ENCODE results near the gene CABLES2.

DNA sequence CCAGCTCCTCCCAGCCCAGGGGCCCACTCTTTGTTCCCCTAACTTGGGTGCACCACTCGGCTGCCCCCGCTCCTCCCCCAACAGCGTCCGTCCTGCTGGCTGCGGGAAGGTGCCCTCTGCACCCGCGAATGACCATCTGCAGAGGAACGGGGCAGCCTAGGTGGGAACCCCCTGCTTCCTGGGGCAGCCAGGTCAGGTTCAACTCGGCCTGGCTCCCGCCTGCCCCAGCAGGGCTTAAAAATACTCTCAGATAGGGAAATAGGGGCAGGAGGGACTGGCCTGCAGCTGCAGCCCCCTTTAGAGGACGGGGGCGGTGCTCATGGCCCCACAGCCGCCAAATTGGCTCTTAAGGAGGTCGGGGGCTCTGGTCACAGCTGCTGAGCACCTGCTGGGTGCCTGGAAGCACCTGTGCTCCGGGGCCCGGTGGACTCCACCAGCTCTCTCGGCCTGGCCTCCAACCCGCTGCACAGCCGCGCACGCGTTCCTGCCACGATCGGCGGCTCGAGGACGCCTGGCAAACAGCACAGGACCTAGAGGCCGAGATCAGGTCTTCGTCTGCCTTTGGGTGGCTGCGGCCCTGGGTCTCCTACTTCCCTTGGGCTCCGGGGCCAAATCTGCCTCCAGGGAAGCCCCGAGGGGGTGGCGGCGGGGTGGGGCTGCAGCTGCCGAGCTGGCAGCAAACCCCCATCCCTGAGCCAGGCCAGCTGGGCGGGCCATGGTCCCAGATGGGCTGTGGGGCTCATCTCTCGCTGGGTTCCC is 39.3 kb downstream of the CABLES2 start:
- TF ChIP-seq, protein P1, sequence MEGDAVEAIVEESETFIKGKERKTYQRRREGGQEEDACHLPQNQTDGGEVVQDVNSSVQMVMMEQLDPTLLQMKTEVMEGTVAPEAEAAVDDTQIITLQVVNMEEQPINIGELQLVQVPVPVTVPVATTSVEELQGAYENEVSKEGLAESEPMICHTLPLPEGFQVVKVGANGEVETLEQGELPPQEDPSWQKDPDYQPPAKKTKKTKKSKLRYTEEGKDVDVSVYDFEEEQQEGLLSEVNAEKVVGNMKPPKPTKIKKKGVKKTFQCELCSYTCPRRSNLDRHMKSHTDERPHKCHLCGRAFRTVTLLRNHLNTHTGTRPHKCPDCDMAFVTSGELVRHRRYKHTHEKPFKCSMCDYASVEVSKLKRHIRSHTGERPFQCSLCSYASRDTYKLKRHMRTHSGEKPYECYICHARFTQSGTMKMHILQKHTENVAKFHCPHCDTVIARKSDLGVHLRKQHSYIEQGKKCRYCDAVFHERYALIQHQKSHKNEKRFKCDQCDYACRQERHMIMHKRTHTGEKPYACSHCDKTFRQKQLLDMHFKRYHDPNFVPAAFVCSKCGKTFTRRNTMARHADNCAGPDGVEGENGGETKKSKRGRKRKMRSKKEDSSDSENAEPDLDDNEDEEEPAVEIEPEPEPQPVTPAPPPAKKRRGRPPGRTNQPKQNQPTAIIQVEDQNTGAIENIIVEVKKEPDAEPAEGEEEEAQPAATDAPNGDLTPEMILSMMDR (conservative IDR thresholded peaks at IDR 0.05; ENCODE audit: low read depth, low read length), result no peak
- TF ChIP-seq CHD1 (IDR thresholded peaks at IDR 0.05; ENCODE audit: low read depth, low read length) (no peak), POLR2A (IDR thresholded peaks at IDR 0.05; ENCODE audit: low read depth, low read length) (no peak), CEBPB (IDR thresholded peaks at IDR 0.05; ENCODE audit: low read depth, low read length) (no peak), MXI1 (IDR thresholded peaks at IDR 0.05; ENCODE audit: borderline replicate concordance, low read depth, low read length) (no peak), RFX5 (IDR thresholded peaks at IDR 0.05; ENCODE audit: low read depth, low read length) (no peak), MAZ (IDR thresholded peaks at IDR 0.05; ENCODE audit: borderline replicate concordance, low read depth, low read length) (no peak), FOS (IDR thresholded peaks at IDR 0.05; ENCODE audit: low read depth, low read length) (no peak), RCOR1 (IDR thresholded peaks at IDR 0.05; ENCODE audit: insufficient replicate concordance, low read length) (no peak), MAFK (IDR thresholded peaks at IDR 0.05; ENCODE audit: low read depth, low read length) (no peak)
- TF ChIP-seq, protein P2, sequence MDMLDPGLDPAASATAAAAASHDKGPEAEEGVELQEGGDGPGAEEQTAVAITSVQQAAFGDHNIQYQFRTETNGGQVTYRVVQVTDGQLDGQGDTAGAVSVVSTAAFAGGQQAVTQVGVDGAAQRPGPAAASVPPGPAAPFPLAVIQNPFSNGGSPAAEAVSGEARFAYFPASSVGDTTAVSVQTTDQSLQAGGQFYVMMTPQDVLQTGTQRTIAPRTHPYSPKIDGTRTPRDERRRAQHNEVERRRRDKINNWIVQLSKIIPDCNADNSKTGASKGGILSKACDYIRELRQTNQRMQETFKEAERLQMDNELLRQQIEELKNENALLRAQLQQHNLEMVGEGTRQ (IDR thresholded peaks at IDR 0.05; ENCODE audit: low read depth, low read length), result no peak

Measured in IMR-90 (cell line).